Natural killer cell (primary cell): ENCODE data around the gene VPS13D. TPM values are rescaled to one million over a fixed set of nuclear protein-coding genes. Genes with fewer than 3 reads are reported as not detected.

ENCODE experiments used
- ATAC-seq, 3 donors: fragments of 150-1000 bp in 2 of 3; fragments of 200-7000 bp in 1 of 3; cut with Tn5 transposase; 1 replicate in 1 of 3; 2 replicates in 2 of 3; pipeline ENCODE4 v1.10.0; 2021; ENCODE audit warnings: mild to moderate bottlenecking in 2 of 3, moderate library complexity in 2 of 3
- DNase-seq, 2 donors: peaks; one replicate each; pipeline versions ENCODE4 v3.0.0 to v3.0.0-alpha.2; 2013 to 2021; ENCODE audit warnings: mixed read lengths in 1 of 2
- H3K27ac ChIP-seq: one replicate; pipeline ENCODE4 v1.5.1; 2013; ENCODE audit warnings: mild to moderate bottlenecking, low read length
- H3K27me3 ChIP-seq: one replicate; pipeline ENCODE4 v1.6.1; 2013; ENCODE audit warnings: low read length; ENCODE audit not compliant: control insufficient read depth, insufficient read depth
- H3K36me3 ChIP-seq: one replicate; pipeline ENCODE4 v1.6.1; 2013; ENCODE audit warnings: low read length; ENCODE audit not compliant: control insufficient read depth, insufficient read depth
- H3K4me1 ChIP-seq: one replicate; pipeline ENCODE4 v1.6.1; 2013; ENCODE audit warnings: low read length; ENCODE audit not compliant: control insufficient read depth, insufficient read depth
- H3K4me3 ChIP-seq: one replicate; pipeline ENCODE4 v1.5.1; 2013; ENCODE audit warnings: low read length
- H3K9me3 ChIP-seq: one replicate; pipeline ENCODE4 v1.6.1; 2013; ENCODE audit warnings: low read length; ENCODE audit not compliant: control insufficient read depth, insufficient read depth
- H3K27ac Mint-ChIP-seq, 2 donors: one replicate each; pipeline ENCODE4 v1.8.0; 2022; ENCODE audit warnings: mild to moderate bottlenecking in 2 of 2, mixed read lengths in 2 of 2, moderate library complexity in 1 of 2
- H3K27me3 Mint-ChIP-seq, 2 donors: one replicate each; pipeline ENCODE4 v1.8.0; 2022; ENCODE audit warnings: low read depth in 2 of 2, mixed read lengths in 2 of 2
- H3K36me3 Mint-ChIP-seq: one replicate; pipeline ENCODE4 v1.8.0; 2022; ENCODE audit warnings: mixed read lengths
- H3K4me1 Mint-ChIP-seq, 2 donors: one replicate each; pipeline ENCODE4 v1.8.0; 2022; ENCODE audit warnings: mixed read lengths in 2 of 2
- H3K4me3 Mint-ChIP-seq: one replicate; pipeline ENCODE4 v1.8.0; 2022; ENCODE audit warnings: mild to moderate bottlenecking, moderate library complexity, mixed read lengths
- H3K9me3 Mint-ChIP-seq, 2 donors: one replicate each; pipeline ENCODE4 v1.8.0; 2022; ENCODE audit warnings: mixed read lengths in 2 of 2
- WGBS: methylation state at CpG from one replicate; pipeline ENCODE4 v1.1.7; 2013; ENCODE audit warnings: missing lambda C conversion rate; ENCODE audit not compliant: insufficient coverage; 5-methylcytosine and 5-hydroxymethylcytosine counted together
- intact Hi-C: fragments of 100-400 bp; cut with micrococcal nuclease; formaldehyde crosslinking; loops from one replicate; pipeline ENCODE4 v1.14.2; 2022
- total RNA-seq, 4 donors: library from RNA; stranded (reverse); fragments of 120-200 nt in 1 of 4; gene quantifications; one replicate each; pipeline versions ENCODE4 v1.2.3 to v1.2.4, GENCODE V29; 2013 to 2022
- TF ChIP-seq, protein P1 (sequence below): fragments of 200-600 bp; IDR thresholded peaks from one replicate; pipeline ENCODE4 v1.8.0; 2022; ENCODE audit warnings: antibody characterized with exemption

Gene VPS13D
- total RNA-seq, 3 donors from 2014 or later (not counting 1 experiment from before 2014, with no cell fraction given): 66.3 to 94.0 (median 81.7) TPM

DNA sequence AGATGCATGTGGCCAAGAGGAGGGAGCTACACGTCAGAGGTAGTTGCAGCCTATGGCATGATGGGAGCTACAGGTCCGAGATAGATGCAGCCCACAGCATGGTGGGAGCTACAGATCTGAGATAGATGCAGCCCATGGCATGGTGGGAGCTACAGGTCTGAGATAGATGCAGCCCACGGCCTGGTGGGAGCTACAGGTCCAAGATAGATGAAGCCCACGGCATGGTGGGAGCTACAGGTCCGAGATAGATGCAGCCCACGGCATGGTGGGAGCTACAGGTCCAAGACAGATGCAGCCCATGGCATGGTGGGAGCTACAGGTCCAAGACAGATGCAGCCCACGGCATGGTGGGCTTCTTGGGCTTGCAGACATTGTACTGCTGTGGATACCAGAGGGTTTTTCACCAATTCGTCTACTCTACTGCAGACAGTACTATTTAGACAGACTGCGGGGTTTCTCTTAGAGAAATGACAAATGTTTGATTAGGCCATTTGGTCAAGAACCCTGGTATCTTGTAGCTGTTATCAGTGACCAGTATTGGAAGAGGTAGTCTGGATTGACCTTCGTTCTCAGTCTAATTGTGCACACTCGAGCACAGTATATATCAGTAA is 260.8 kb downstream of the VPS13D start:
- Mint-ChIP-seq H3K9me3 (no peaks in the 10 kb centered on the region), H3K27ac (no peak overlapping the region), H3K4me3 (no peak overlapping the region), H3K36me3 (no peaks in the 10 kb centered on the region), H3K27me3 (no peaks in the 10 kb centered on the region), H3K4me1 (peaks cover 4 to 5% of the 10 kb centered on the region in 2 donors)
- TF ChIP-seq, protein P1, sequence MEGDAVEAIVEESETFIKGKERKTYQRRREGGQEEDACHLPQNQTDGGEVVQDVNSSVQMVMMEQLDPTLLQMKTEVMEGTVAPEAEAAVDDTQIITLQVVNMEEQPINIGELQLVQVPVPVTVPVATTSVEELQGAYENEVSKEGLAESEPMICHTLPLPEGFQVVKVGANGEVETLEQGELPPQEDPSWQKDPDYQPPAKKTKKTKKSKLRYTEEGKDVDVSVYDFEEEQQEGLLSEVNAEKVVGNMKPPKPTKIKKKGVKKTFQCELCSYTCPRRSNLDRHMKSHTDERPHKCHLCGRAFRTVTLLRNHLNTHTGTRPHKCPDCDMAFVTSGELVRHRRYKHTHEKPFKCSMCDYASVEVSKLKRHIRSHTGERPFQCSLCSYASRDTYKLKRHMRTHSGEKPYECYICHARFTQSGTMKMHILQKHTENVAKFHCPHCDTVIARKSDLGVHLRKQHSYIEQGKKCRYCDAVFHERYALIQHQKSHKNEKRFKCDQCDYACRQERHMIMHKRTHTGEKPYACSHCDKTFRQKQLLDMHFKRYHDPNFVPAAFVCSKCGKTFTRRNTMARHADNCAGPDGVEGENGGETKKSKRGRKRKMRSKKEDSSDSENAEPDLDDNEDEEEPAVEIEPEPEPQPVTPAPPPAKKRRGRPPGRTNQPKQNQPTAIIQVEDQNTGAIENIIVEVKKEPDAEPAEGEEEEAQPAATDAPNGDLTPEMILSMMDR: no peak
- DNase-seq (no peak), ATAC-seq (no peak)
- intact Hi-C loops: no loop called here
- WGBS: 96% methylated on average over 11 of the region's 11 CpGs
- no peaks in the 10 kb centered on the region for H3K4me1 ChIP-seq
- no peak overlapping the region for H3K27ac ChIP-seq
- H3K36me3 ChIP-seq: no peaks in the 10 kb centered on the region
- H3K9me3 ChIP-seq: no peaks in the 10 kb centered on the region
- H3K4me3 ChIP-seq: no peak overlapping the region
- no peaks in the 10 kb centered on the region for H3K27me3 ChIP-seq

DNA sequence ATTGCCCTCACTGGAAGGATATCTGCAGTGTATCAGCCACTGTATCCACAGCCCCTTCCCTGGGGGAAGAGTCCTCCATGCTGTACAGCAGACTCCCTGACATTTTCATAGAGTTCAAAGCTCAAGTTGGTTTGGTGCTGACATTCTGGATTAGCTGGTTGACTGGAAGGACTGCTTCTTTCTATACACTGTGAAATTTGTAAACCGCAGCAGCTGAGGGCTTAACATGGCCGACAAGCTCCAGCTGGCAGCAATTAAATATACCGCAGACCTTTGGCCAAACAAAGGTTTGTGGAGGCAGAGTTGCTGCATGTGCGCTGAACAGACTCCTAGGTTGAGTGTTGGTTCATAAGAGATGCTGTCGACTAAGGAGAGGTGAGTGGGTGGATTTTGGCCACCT is 261.8 kb downstream of the VPS13D start:
- intact Hi-C loops: no loop called here
- DNase-seq (no peak), ATAC-seq (no peak)
- Mint-ChIP-seq H3K27me3 (no peaks in the 10 kb centered on the region), H3K9me3 (no peaks in the 10 kb centered on the region), H3K4me3 (no peak overlapping the region), H3K4me1 (peaks cover 0 to 4% of the 10 kb centered on the region in 2 donors), H3K36me3 (no peaks in the 10 kb centered on the region), H3K27ac (no peak overlapping the region)
- Histone ChIP-seq H3K4me1 (no peaks in the 10 kb centered on the region), H3K27me3 (no peaks in the 10 kb centered on the region), H3K4me3 (no peak overlapping the region), H3K36me3 (no peaks in the 10 kb centered on the region), H3K27ac (no peak overlapping the region), H3K9me3 (no peaks in the 10 kb centered on the region)
- TF ChIP-seq, protein P1: no peak
- WGBS: 98% methylated on average over 5 of the region's 5 CpGs

DNA sequence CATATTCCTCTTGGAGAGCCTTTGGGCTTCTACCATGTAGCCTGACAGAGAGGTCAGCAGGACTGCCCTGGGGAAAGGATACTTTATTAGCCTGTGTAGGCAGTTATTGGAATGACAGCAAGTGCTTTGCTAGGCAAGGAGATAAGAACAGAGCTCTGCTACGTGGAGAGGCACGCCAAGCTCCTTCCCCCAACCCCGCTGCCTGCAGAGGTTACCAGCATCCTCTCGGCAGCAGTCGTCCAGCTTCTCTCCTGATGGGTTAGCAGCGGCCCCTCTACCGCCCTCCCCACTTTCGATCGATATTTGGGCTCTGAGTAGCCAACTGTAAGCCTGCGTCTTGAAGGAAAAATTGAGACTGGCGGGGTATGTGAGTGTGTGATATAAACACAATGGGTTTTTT is 265.9 kb downstream of the VPS13D start:
- Histone ChIP-seq H3K36me3 (peaks cover 13% of the 10 kb centered on the region), H3K4me1 (no peaks in the 10 kb centered on the region), H3K9me3 (no peaks in the 10 kb centered on the region), H3K27ac (no peak overlapping the region), H3K27me3 (no peaks in the 10 kb centered on the region), H3K4me3 (no peak overlapping the region)
- Mint-ChIP-seq H3K36me3 (no peaks in the 10 kb centered on the region), H3K27me3 (no peaks in the 10 kb centered on the region), H3K27ac (no peak overlapping the region), H3K4me1 (peaks cover 0 to 4% of the 10 kb centered on the region in 2 donors), H3K4me3 (no peak overlapping the region), H3K9me3 (no peaks in the 10 kb centered on the region)
- intact Hi-C loops: no loop called here
- ATAC-seq (no peak), DNase-seq (no peak)
- TF ChIP-seq, protein P1: no peak
- 100% methylated on average over 9 of the region's 11 CpGs for WGBS
